RWPE2 (cell line): ENCODE data around the gene PTCH2.
"Not testable (repeated sequence)": the region's sequence is repeated elsewhere in the genome, so short reads cannot be mapped to it uniquely, and the experiment has no call there.

Source experiments
- ATAC-seq: fragments of 200-7000 bp; cut with Tn5 transposase; 3 replicates; pipeline ENCODE4 v1.9.1; 2021; ENCODE audit warnings: low read depth
- DNase-seq: peaks from one replicate; pipeline ENCODE4 v3.0.0-alpha.2; 2020; ENCODE audit warnings: low spot score
- H3K27ac ChIP-seq: fragments of 450-650 bp; 2 replicates; pipeline ENCODE4 v1.5.1; 2017; ENCODE audit warnings: mild to moderate bottlenecking; ENCODE audit not compliant: poor library complexity, severe bottlenecking
- H3K27me3 ChIP-seq: fragments of 250-450 bp; sonication (Bioruptor Pico); 2 replicates; pipeline ENCODE4 v1.5.1; 2021; ENCODE audit warnings: mild to moderate bottlenecking, moderate library complexity; ENCODE audit not compliant: insufficient read depth, poor library complexity, severe bottlenecking
- H3K36me3 ChIP-seq: fragments of 250-450 bp; sonication (Bioruptor Pico); 2 replicates; pipeline ENCODE4 v1.5.1; 2020; ENCODE audit warnings: low read depth, mild to moderate bottlenecking, moderate library complexity
- H3K4me1 ChIP-seq: fragments of 250-450 bp; sonication (Bioruptor Pico); 2 replicates; pipeline ENCODE4 v1.5.1; 2021; ENCODE audit warnings: mild to moderate bottlenecking, moderate library complexity; ENCODE audit not compliant: insufficient read depth, poor library complexity, severe bottlenecking
- H3K4me3 ChIP-seq: fragments of 250-450 bp; sonication (Bioruptor Pico); 2 replicates; pipeline ENCODE4 v1.5.1; 2021; ENCODE audit warnings: mild to moderate bottlenecking, moderate library complexity; ENCODE audit not compliant: severe bottlenecking
- H3K9me3 ChIP-seq: fragments of 250-450 bp; sonication (Bioruptor Pico); 2 replicates; pipeline ENCODE4 v1.5.1; 2021; ENCODE audit warnings: mild to moderate bottlenecking, moderate library complexity; ENCODE audit not compliant: severe bottlenecking
- CTCF ChIP-seq: fragments of 450-650 bp; IDR thresholded peaks from one replicate; pipeline ENCODE4 v1.5.1; 2017; ENCODE audit warnings: mild to moderate bottlenecking, moderate library complexity; ENCODE audit not compliant: poor library complexity, severe bottlenecking

The PTCH2 gene

GRCh38 chr1:44826375-44827196 lies 16.5 kb downstream of the PTCH2 start:
- Histone ChIP-seq H3K4me3 (no peak overlapping the region), H3K27me3 (no peaks in the 10 kb centered on the region), H3K36me3 (no peaks in the 10 kb centered on the region), H3K4me1 (no peaks in the 10 kb centered on the region), H3K9me3 (no peaks in the 10 kb centered on the region), H3K27ac (no peak overlapping the region)
- DNase-seq: no peak
- no peak for TF ChIP-seq CTCF
- no peak for ATAC-seq

- not testable (repeated sequence) for H3K36me3 ChIP-seq, H3K4me1 ChIP-seq, DNase-seq, H3K27ac ChIP-seq, ATAC-seq, H3K27me3 ChIP-seq, H3K4me3 ChIP-seq, H3K9me3 ChIP-seq
Observed at GRCh38 chr1:44824392-44824791, 18.7 kb downstream of the PTCH2 start.

GRCh38 chr1:44822981-44823451 lies 20.0 kb downstream of the PTCH2 start:
- Histone ChIP-seq H3K27me3 (no peaks in the 10 kb centered on the region), H3K4me3 (no peak overlapping the region), H3K4me1 (no peaks in the 10 kb centered on the region), H3K36me3 (no peaks in the 10 kb centered on the region), H3K27ac (no peak overlapping the region), H3K9me3 (no peaks in the 10 kb centered on the region)
- no peak for TF ChIP-seq CTCF
- no peak for DNase-seq
- ATAC-seq: no peak

- ATAC-seq: no peak
Observed at GRCh38 chr1:44822131-44822701, 20.8 kb downstream of the PTCH2 start.

GRCh38 chr1:44821240-44821715 lies 21.8 kb downstream of the PTCH2 start:
- Histone ChIP-seq H3K4me3 (no peak overlapping the region), H3K27ac (no peak overlapping the region), H3K9me3 (no peaks in the 10 kb centered on the region), H3K36me3 (no peaks in the 10 kb centered on the region), H3K27me3 (no peaks in the 10 kb centered on the region), H3K4me1 (no peaks in the 10 kb centered on the region)
- ATAC-seq (no peak), DNase-seq (no peak)
- TF ChIP-seq CTCF: no peak

More at GRCh38 chr1:44822131-44822701, 20.8 kb downstream of the PTCH2 start:
- H3K27me3 ChIP-seq: no peaks in the 10 kb centered on the region
- no peak overlapping the region for H3K4me3 ChIP-seq
- H3K36me3 ChIP-seq: no peaks in the 10 kb centered on the region
- TF ChIP-seq CTCF: no peak
- no peaks in the 10 kb centered on the region for H3K4me1 ChIP-seq
- DNase-seq: no peak
- no peaks in the 10 kb centered on the region for H3K9me3 ChIP-seq
- no peak overlapping the region for H3K27ac ChIP-seq
